ENCODE results near the gene KAT8.

DNA sequence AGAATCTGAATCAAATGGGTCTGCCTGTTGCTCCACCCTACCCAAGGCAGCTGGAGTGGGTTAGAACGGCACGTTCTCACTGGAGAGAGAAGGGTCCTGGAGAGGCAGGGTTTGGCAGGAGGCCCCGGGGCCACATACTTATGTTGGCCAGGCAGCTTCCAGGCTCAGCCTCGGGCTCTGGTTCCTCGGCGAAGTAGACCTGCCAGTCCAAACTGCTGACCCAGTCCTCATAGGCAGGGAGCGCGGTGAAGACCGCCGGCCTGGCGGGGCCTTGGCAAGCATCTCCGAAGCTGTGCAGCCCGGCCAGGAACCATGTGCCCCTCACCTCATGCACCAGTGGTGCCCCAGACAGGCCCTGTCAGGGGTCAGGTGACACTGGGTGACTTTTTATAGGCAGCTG, 33.5 kb upstream of the KAT8 start:
- TF ChIP-seq ZNF891 (CRISPR knock-in tag; IDR thresholded peaks at IDR 0.05) (no peak), HDAC6 (IDR thresholded peaks at IDR 0.05; ENCODE audit: low read depth, low read length) (no peak), KLF11 (CRISPR knock-in tag; IDR thresholded peaks at IDR 0.05) (no peak), FOSL2 (CRISPR knock-in tag; IDR thresholded peaks at IDR 0.05) (no peak), ZNF121 (CRISPR knock-in tag; IDR thresholded peaks at IDR 0.05) (no peak), EP300 (IDR thresholded peaks at IDR 0.05; ENCODE audit: low read depth in 2 of 2, low read length in 2 of 2) (no peak), EP300 (CRISPR knock-in tag; IDR thresholded peaks at IDR 0.05; ENCODE audit: borderline replicate concordance) (no peak), IKZF4 (CRISPR knock-in tag; IDR thresholded peaks at IDR 0.05; ENCODE audit: borderline replicate concordance, low read depth, not compliant biosample characterization) (no peak), PCBP1 (IDR thresholded peaks at IDR 0.05; ENCODE audit: borderline replicate concordance, low read depth, low read length) (no peak), ZNF7 (CRISPR knock-in tag; IDR thresholded peaks at IDR 0.05) (no peak), NFYB (CRISPR knock-in tag; IDR thresholded peaks at IDR 0.05) (no peak)
- TF ChIP-seq, protein P1, sequence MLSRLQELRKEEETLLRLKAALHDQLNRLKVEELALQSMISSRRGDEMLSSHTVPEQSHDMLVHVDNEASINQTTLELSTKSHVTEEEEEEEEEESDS (CRISPR knock-in tag; IDR thresholded peaks at IDR 0.05; ENCODE audit: borderline replicate concordance), result no peak
- TF ChIP-seq, protein P2, sequence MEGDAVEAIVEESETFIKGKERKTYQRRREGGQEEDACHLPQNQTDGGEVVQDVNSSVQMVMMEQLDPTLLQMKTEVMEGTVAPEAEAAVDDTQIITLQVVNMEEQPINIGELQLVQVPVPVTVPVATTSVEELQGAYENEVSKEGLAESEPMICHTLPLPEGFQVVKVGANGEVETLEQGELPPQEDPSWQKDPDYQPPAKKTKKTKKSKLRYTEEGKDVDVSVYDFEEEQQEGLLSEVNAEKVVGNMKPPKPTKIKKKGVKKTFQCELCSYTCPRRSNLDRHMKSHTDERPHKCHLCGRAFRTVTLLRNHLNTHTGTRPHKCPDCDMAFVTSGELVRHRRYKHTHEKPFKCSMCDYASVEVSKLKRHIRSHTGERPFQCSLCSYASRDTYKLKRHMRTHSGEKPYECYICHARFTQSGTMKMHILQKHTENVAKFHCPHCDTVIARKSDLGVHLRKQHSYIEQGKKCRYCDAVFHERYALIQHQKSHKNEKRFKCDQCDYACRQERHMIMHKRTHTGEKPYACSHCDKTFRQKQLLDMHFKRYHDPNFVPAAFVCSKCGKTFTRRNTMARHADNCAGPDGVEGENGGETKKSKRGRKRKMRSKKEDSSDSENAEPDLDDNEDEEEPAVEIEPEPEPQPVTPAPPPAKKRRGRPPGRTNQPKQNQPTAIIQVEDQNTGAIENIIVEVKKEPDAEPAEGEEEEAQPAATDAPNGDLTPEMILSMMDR (CRISPR knock-in tag; IDR thresholded peaks at IDR 0.05), result no peak
- TF ChIP-seq, protein P3, sequence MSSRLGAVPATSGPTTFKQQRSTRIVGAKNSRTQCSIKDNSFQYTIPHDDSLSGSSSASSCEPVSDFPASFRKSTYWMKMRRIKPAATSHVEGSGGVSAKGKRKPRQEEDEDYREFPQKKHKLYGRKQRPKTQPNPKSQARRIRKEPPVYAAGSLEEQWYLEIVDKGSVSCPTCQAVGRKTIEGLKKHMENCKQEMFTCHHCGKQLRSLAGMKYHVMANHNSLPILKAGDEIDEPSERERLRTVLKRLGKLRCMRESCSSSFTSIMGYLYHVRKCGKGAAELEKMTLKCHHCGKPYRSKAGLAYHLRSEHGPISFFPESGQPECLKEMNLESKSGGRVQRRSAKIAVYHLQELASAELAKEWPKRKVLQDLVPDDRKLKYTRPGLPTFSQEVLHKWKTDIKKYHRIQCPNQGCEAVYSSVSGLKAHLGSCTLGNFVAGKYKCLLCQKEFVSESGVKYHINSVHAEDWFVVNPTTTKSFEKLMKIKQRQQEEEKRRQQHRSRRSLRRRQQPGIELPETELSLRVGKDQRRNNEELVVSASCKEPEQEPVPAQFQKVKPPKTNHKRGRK (CRISPR knock-in tag; IDR thresholded peaks at IDR 0.05), result no peak

Measured in HepG2 (cell line).